ENCODE results near the gene BICRA.
"Not testable (repeated sequence)": the region's sequence is repeated elsewhere in the genome, so short reads cannot be mapped to it uniquely, and the experiment has no call there.

BICRA gene

GRCh38 chr19:47572635-47573034 lies 36.3 kb upstream of the BICRA start:
- H3K9me3 ChIP-seq (ENCODE audit: severe bottlenecking) = no peaks in the 10 kb centered on the region
- DNase-seq = no peak
- H3K36me3 ChIP-seq = no peaks in the 10 kb centered on the region
- H3K27ac ChIP-seq = no peak overlapping the region
- H3K27me3 ChIP-seq (ENCODE audit: insufficient read depth, low read depth, severe bottlenecking) = no peaks in the 10 kb centered on the region
- no peak overlapping the region for H3K4me3 ChIP-seq (ENCODE audit: low read depth, low read length)
- TF ChIP-seq, protein P1, sequence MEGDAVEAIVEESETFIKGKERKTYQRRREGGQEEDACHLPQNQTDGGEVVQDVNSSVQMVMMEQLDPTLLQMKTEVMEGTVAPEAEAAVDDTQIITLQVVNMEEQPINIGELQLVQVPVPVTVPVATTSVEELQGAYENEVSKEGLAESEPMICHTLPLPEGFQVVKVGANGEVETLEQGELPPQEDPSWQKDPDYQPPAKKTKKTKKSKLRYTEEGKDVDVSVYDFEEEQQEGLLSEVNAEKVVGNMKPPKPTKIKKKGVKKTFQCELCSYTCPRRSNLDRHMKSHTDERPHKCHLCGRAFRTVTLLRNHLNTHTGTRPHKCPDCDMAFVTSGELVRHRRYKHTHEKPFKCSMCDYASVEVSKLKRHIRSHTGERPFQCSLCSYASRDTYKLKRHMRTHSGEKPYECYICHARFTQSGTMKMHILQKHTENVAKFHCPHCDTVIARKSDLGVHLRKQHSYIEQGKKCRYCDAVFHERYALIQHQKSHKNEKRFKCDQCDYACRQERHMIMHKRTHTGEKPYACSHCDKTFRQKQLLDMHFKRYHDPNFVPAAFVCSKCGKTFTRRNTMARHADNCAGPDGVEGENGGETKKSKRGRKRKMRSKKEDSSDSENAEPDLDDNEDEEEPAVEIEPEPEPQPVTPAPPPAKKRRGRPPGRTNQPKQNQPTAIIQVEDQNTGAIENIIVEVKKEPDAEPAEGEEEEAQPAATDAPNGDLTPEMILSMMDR (IDR thresholded peaks at IDR 0.05; ENCODE audit: low read depth, low read length) = no peak

DNA sequence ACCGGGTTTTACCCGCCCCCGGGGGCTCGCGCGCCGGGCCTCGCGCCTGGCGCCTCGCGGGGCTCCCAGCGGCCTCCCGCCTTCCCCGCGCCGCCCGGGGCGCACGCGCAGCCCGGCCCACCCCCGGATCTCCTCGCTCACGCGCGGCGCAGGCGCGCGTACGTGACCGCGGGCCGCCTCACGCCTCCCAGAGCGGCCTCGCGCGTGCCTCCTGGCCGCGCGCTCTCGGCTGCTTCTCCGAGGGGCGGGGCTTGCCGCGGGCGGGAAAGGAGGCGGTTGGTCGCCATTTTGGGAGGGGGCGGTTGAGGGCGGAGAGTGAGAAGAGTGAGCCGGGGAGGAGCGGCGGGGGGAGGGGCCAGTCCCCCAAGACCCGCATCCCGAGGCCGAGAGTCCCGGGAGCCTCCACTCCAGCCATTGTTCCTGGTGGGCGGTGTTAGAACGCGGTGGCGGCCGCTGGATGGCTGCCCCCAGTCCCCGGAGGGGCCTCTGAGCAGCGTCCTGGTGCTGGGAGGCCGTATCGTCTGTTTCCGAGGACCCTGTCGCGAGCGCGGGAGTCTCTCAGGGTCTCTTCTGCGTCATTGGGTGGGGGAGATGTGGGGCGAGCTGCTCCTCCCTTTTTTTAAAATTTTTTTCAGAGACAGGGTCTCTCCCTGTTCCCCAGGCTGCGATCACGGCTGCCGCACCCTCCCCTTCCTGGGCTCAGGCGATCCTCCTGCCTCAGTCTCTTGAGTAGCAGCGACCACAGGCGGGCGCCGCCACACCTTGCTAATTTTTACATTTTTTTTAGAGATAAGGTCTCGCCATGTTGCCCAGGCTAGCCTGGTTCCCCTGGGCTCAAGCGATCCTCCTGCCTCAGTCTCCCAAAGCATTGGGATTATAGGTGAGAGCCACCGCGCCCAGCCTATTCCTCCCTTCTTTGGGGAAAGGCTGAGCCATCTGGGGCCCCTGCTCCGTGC lies 35.6 kb upstream of the BICRA start, which contains the start of gene ZNF541:
TSS of gene ZNF541 (minus strand) at position 78 of the 956 bp plus-strand sequence. CDS start 17,292 bp downstream, outside the sequence.
- DNase-seq = no peak
- Histone ChIP-seq H3K9me3 (ENCODE audit: severe bottlenecking) (no peaks in the 10 kb centered on the region), H3K36me3 (no peaks in the 10 kb centered on the region), H3K27me3 (ENCODE audit: insufficient read depth, low read depth, severe bottlenecking) (no peaks in the 10 kb centered on the region), H3K4me3 (ENCODE audit: low read depth, low read length) (no peak within 1 kb of the TSS), H3K27ac (no peak within 1 kb of the TSS)
- TF ChIP-seq, protein P1 (IDR thresholded peaks at IDR 0.05; ENCODE audit: low read depth, low read length) = no peak

DNA sequence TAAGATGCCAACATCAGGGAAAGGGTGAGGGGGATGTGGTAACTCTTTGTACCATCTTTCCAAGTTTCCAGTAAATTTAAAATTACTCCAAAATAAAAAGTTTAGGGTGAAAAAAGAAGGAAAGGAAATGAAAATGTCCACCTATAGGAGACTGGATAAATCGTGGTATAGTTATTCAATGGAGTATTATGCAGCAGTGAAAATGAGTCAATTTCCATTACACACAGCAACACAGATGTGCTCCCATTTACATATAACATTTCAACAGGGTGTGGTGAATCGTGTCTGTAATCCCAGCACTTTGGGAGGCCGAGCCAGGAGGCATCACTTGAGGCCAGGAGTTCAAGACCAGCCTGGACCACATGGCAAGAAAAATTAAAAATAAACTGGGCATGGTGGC lies 28.5 kb upstream of the BICRA start:
- H3K36me3 ChIP-seq = no peaks in the 10 kb centered on the region
- peaks cover 6% of the 10 kb centered on the region for H3K9me3 ChIP-seq (ENCODE audit: severe bottlenecking)
- no peaks in the 10 kb centered on the region for H3K27me3 ChIP-seq (ENCODE audit: insufficient read depth, low read depth, severe bottlenecking)
- H3K27ac ChIP-seq = no peak overlapping the region
- H3K4me3 ChIP-seq (ENCODE audit: low read depth, low read length) = no peak overlapping the region
- DNase-seq = no peak
- TF ChIP-seq, protein P1 (IDR thresholded peaks at IDR 0.05; ENCODE audit: low read depth, low read length) = no peak

- TF ChIP-seq, protein P1 (IDR thresholded peaks at IDR 0.05; ENCODE audit: low read depth, low read length) = no peak
- Histone ChIP-seq H3K36me3 (no peaks in the 10 kb centered on the region), H3K9me3 (ENCODE audit: severe bottlenecking) (peaks cover 6% of the 10 kb centered on the region), H3K27ac (no peak overlapping the region), H3K4me3 (ENCODE audit: low read depth, low read length) (no peak overlapping the region), H3K27me3 (ENCODE audit: insufficient read depth, low read depth, severe bottlenecking) (no peaks in the 10 kb centered on the region)
- DNase-seq = no peak
These were observed 27.2 kb upstream of the BICRA start for GRCh38 chr19:47581605-47582319.

- no peaks in the 10 kb centered on the region for H3K36me3 ChIP-seq
- peaks cover 6% of the 10 kb centered on the region for H3K9me3 ChIP-seq (ENCODE audit: severe bottlenecking)
- no peak for DNase-seq
- H3K4me3 ChIP-seq (ENCODE audit: low read depth, low read length) = no peak overlapping the region
- no peaks in the 10 kb centered on the region for H3K27me3 ChIP-seq (ENCODE audit: insufficient read depth, low read depth, severe bottlenecking)
- no peak overlapping the region for H3K27ac ChIP-seq
- TF ChIP-seq, protein P1 (IDR thresholded peaks at IDR 0.05; ENCODE audit: low read depth, low read length) = no peak
These were observed 26.5 kb upstream of the BICRA start for GRCh38 chr19:47582320-47582909.

- not testable (repeated sequence) for H3K4me3 ChIP-seq (ENCODE audit: low read depth, low read length); H3K9me3 ChIP-seq (ENCODE audit: severe bottlenecking); H3K27me3 ChIP-seq (ENCODE audit: insufficient read depth, low read depth, severe bottlenecking); H3K27ac ChIP-seq; DNase-seq; H3K36me3 ChIP-seq
These were observed 25.8 kb upstream of the BICRA start for GRCh38 chr19:47583161-47583560.

Data from WERI-Rb-1 (cell line).